ENCODE measurements around the gene CDH7.

The CDH7 gene

DNA sequence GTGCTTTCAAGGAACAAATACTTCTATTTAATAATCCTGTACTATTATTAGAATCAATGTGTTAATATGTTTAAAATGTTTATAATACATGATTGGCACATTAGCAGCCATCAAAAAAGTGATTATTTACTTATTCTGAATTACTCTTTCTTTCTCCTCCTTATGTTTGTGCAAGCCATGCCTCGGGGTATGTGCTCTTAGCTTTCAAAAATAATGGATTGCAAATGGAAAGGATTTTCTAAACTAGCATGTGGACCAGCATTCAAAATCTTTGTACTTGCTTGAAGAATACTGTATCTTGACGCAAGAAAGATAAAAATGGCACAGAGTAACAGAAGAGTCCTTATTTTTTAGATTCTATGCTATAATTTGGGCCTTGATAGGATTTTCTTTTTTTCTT lies 156.5 kb downstream of the CDH7 start:
- in situ Hi-C loops (cut with MboI; ENCODE audit: low sequenced_read_pairs) = no loop called here

DNA sequence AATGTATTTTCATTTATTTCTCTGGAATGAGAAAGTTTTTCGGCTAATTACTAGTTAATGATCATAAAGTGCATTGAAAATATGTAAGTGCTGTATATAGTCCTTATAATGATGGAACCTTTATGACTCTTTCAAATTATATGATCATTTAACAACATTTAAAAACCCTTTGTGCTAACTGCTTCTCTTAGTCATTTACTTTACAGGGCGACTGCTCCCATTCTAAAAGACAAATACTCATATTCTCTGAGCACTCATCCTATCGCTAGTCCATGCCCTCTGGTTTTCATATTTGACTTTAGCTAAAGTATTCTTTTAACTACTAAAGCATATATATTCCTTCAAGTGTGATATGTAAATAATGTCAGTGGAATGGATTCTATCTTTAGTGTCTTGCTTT lies 168.2 kb downstream of the CDH7 start:
- in situ Hi-C loops (cut with MboI; ENCODE audit: low sequenced_read_pairs) = no loop called here

DNA sequence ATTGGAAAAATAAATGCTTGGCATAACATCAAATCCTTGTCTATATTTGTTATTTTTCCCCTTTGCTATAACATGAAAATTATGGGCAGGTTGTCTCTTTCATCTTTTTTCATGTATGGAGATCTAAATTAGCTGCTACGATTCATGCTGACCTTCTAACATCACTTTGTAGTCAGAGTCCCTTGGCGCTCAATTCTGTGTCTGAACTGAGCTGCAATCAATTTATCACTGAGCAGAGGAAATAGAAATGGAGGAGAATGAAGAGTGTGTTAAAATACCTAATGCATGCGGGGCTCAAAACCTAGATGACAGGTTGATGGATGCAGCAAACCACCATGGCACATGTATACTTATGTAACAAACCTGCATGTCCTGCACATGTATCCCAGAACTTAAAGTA lies 168.9 kb downstream of the CDH7 start:
- in situ Hi-C loops (cut with MboI; ENCODE audit: low sequenced_read_pairs) = no loop called here

DNA sequence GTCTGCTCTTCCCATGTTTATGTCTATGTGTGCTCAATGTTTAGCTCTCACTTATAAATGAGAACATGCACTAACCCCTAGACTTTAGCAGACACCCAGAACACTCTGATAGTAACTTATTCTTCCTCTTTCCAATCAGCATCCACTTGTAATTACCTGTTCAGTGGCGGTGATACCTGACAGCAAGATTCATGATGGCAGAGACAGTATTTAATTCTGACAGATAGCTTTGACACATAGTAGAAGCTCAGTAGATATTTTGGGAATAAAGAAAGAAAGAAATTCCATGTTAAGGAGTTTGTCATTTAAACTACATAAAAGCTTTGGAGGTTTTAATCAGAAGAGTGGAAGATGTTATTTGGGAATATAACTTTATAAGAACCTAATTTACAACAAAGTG lies 171.3 kb downstream of the CDH7 start:
- in situ Hi-C loops (cut with MboI; ENCODE audit: low sequenced_read_pairs) = no loop called here

DNA sequence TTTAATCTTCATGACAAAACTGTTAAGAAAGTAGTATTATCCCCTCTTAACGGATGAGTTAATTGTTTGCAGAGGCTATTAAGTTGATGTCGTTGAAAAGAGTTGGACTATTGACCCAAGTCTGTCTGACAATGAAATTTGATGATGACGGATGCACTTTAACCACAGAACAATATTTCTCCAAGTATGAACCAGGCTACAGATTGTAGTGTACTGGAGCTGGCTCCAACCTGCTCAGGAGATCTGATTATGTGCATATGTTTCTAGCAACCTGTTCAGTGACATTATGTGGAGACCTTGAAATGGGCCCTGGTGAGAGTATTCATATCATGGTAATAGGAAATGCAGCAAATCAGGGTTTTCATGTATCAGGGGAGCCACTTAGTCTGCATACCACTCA lies 174.1 kb downstream of the CDH7 start:
- in situ Hi-C loops (cut with MboI; ENCODE audit: low sequenced_read_pairs) = no loop called here

DNA sequence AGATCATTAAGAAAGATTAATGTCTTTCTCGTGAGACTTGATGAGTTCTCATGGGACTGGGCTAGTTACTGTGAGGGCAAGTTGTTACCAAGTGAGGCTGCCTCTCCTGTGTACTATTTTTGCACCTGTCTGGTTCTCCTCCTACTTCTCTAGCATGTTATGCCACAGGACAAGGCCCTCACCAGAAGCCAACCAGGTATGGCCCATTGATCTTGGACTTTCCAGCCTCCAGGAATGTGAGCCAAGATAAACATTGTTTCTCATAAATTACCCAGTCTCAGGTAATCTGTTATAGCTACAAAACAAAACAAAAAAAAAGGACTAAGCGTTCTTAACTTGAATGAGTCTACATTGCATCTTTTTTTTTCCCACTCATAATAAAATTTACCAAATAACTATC lies 184.1 kb downstream of the CDH7 start:
- in situ Hi-C loops (cut with MboI; ENCODE audit: low sequenced_read_pairs) = no loop called here

DNA sequence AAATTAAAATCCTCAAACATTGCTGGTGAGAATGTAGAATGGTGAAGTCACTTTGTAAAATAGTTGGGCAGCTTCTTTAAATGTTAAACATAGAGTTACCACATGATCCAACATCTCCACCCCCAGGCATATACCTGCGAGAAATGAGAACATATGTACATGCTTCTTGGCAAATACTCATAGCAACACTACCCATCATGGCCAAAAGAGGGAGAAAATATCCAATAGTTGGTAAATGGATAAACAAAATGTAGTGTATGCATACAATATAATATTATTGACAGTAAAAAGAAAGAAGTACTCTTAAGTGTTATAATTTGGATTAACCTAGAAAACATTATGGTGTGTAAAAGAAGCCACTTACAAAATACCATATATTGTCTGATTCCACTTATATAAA lies 185.9 kb downstream of the CDH7 start:
- in situ Hi-C loops (cut with MboI; ENCODE audit: low sequenced_read_pairs) = no loop called here

DNA sequence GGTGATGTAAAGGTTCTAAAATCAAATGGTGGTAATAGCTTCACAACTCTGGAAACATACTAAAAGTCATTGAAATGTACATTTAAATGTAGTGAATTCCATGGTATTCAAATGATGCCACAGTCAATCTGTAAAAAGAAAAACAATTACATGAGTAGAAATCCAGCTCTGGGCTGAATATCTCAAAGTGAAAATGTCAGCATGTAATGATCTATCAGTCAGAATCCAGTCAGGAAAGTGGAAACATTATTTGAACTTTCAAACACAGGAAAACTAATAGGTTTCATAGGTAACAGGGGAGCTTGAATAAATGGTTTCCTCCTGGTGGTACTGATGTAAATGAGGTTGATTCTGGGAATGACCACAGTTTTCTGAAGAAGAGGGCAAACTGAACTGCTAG lies 186.4 kb downstream of the CDH7 start:
- in situ Hi-C loops (cut with MboI; ENCODE audit: low sequenced_read_pairs) = no loop called here

DNA sequence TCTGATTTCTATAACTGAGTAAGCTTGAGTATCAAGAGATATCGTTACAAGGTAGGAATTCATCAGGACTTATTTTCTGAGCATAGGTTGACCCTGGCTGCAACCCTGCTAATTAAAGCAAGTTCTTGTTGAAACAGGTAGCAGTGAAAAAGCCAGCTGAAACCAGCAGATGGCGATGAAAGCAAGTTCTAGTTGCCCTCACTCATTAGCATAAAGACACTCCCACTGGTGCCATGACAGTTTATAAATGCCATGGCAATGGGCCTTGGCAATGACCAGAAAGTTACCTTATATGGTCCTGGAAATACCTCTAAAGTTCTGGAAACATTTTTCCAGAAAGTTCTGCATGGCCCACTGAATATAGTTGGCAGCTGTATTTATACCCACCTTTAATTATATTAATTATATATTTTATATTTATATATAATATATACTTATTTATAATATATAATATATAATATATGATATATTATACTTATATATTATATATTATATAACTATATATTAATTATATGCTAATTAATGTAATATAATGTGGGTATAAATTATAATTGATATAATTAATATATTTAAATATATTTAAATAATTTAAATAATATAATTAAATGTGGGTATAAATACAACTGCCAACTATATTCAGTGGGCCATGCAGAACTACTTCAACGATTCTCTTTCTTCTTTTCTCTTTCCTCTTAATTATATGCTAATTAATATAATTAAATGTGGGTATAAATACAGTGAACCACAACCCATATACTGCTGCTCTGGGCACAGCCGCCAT lies 188.0 kb downstream of the CDH7 start:
- in situ Hi-C loops (cut with MboI; ENCODE audit: low sequenced_read_pairs) = no loop called here

Data from HL-60/S4 treated with phorbol 12-myristate 13-acetate at 8.2 ng/mL for 4 days and 3 days (cell line).